ENCODE measurements around the gene LMTK2.
A peak's percentile ranks its signal among the peaks of the same experiment; 100 is the strongest.

The LMTK2 gene

GRCh38 chr7:98157761-98158160 lies 51.1 kb downstream of the LMTK2 start:
- Histone ChIP-seq H3K27ac (ENCODE audit: low read length) (no peak overlapping the region), H3K4me1 (ENCODE audit: control insufficient read depth, insufficient read depth, low read length) (no peaks in the 10 kb centered on the region), H3K4me3 (ENCODE audit: low read length) (no peak overlapping the region), H3K27me3 (ENCODE audit: control insufficient read depth, insufficient read depth, low read length) (no peaks in the 10 kb centered on the region; the same call in 1 of the 2 replicates), H3K36me3 (ENCODE audit: control insufficient read depth, insufficient read depth, low read length) (peaks cover 4% of the 10 kb centered on the region; the same call in 1 of the 2 replicates), H3K9me3 (ENCODE audit: control insufficient read depth, insufficient read depth, low read length) (no peaks in the 10 kb centered on the region)
- WGBS (ENCODE audit: insufficient coverage, insufficient read length) = no CpG with 5 or more reads among the region's 4 CpGs
- no peak for DNase-seq (ENCODE audit: low read depth, low spot score)

GRCh38 chr7:98162758-98163157 lies 56.1 kb downstream of the LMTK2 start:
- H3K27me3 ChIP-seq (ENCODE audit: control insufficient read depth, insufficient read depth, low read length) = no peaks in the 10 kb centered on the region; the same call in 1 of the 2 replicates
- peaks cover under 1% of the 10 kb centered on the region; the same call in 1 of the 2 replicates for H3K36me3 ChIP-seq (ENCODE audit: control insufficient read depth, insufficient read depth, low read length)
- WGBS (ENCODE audit: insufficient coverage, insufficient read length) = no CpG with 5 or more reads among the region's 3 CpGs
- H3K4me1 ChIP-seq (ENCODE audit: control insufficient read depth, insufficient read depth, low read length) = no peaks in the 10 kb centered on the region
- no peaks in the 10 kb centered on the region for H3K9me3 ChIP-seq (ENCODE audit: control insufficient read depth, insufficient read depth, low read length)
- DNase-seq (ENCODE audit: low read depth, low spot score) = no peak
- H3K4me3 ChIP-seq (ENCODE audit: low read length) = no peak overlapping the region
- H3K27ac ChIP-seq (ENCODE audit: low read length) = no peak overlapping the region

GRCh38 chr7:98163269-98163668 lies 56.6 kb downstream of the LMTK2 start:
- H3K4me1 ChIP-seq (ENCODE audit: control insufficient read depth, insufficient read depth, low read length) = no peaks in the 10 kb centered on the region
- WGBS (ENCODE audit: insufficient coverage, insufficient read length) = no CpG with 5 or more reads among the region's 7 CpGs
- no peak for DNase-seq (ENCODE audit: low read depth, low spot score)

GRCh38 chr7:98163704-98164494 lies 57.2 kb downstream of the LMTK2 start:
- Histone ChIP-seq H3K4me1 (ENCODE audit: control insufficient read depth, insufficient read depth, low read length) (no peaks in the 10 kb centered on the region), H3K27ac (ENCODE audit: low read length) (no peak overlapping the region), H3K36me3 (ENCODE audit: control insufficient read depth, insufficient read depth, low read length) (no peaks in the 10 kb centered on the region), H3K27me3 (ENCODE audit: control insufficient read depth, insufficient read depth, low read length) (no peaks in the 10 kb centered on the region), H3K4me3 (ENCODE audit: low read length) (no peak overlapping the region), H3K9me3 (ENCODE audit: control insufficient read depth, insufficient read depth, low read length) (no peaks in the 10 kb centered on the region)
- WGBS (ENCODE audit: insufficient coverage, insufficient read length) = no CpG with 5 or more reads among the region's 16 CpGs
- DNase-seq (ENCODE audit: low read depth, low spot score) = no peak

More at GRCh38 chr7:98163269-98163668, 56.6 kb downstream of the LMTK2 start:
- Histone ChIP-seq H3K9me3 (ENCODE audit: control insufficient read depth, insufficient read depth, low read length) (no peaks in the 10 kb centered on the region), H3K27ac (ENCODE audit: low read length) (no peak overlapping the region), H3K36me3 (ENCODE audit: control insufficient read depth, insufficient read depth, low read length) (no peaks in the 10 kb centered on the region), H3K27me3 (ENCODE audit: control insufficient read depth, insufficient read depth, low read length) (no peaks in the 10 kb centered on the region), H3K4me3 (ENCODE audit: low read length) (no peak overlapping the region)

- no CpG with 5 or more reads among the region's 18 CpGs for WGBS (ENCODE audit: insufficient coverage, insufficient read length)
- Histone ChIP-seq H3K27me3 (ENCODE audit: control insufficient read depth, insufficient read depth, low read length) (no peaks in the 10 kb centered on the region), H3K4me3 (ENCODE audit: low read length) (no peak overlapping the region), H3K4me1 (ENCODE audit: control insufficient read depth, insufficient read depth, low read length) (no peaks in the 10 kb centered on the region), H3K9me3 (ENCODE audit: control insufficient read depth, insufficient read depth, low read length) (no peaks in the 10 kb centered on the region), H3K36me3 (ENCODE audit: control insufficient read depth, insufficient read depth, low read length) (no peaks in the 10 kb centered on the region), H3K27ac (ENCODE audit: low read length) (no peak overlapping the region)
- peak; percentile 16 for DNase-seq (ENCODE audit: low read depth, low spot score)
Measured at GRCh38 chr7:98165827-98166667, 59.4 kb downstream of the LMTK2 start.

GRCh38 chr7:98166668-98166970 lies 60.0 kb downstream of the LMTK2 start:
- H3K27me3 ChIP-seq (ENCODE audit: control insufficient read depth, insufficient read depth, low read length) = no peaks in the 10 kb centered on the region
- H3K36me3 ChIP-seq (ENCODE audit: control insufficient read depth, insufficient read depth, low read length) = no peaks in the 10 kb centered on the region; the same call in 1 of the 2 replicates
- H3K4me3 ChIP-seq (ENCODE audit: low read length) = no peak overlapping the region
- H3K9me3 ChIP-seq (ENCODE audit: control insufficient read depth, insufficient read depth, low read length) = no peaks in the 10 kb centered on the region
- DNase-seq (ENCODE audit: low read depth, low spot score) = no peak
- no peak overlapping the region for H3K27ac ChIP-seq (ENCODE audit: low read length)
- H3K4me1 ChIP-seq (ENCODE audit: control insufficient read depth, insufficient read depth, low read length) = no peaks in the 10 kb centered on the region
- WGBS (ENCODE audit: insufficient coverage, insufficient read length) = no CpG with 5 or more reads among the region's 2 CpGs

GRCh38 chr7:98167653-98168052 lies 61.0 kb downstream of the LMTK2 start:
- no peaks in the 10 kb centered on the region for H3K4me1 ChIP-seq (ENCODE audit: control insufficient read depth, insufficient read depth, low read length)
- no peak overlapping the region for H3K4me3 ChIP-seq (ENCODE audit: low read length)
- H3K9me3 ChIP-seq (ENCODE audit: control insufficient read depth, insufficient read depth, low read length) = no peaks in the 10 kb centered on the region
- no peaks in the 10 kb centered on the region; the same call in 1 of the 2 replicates for H3K36me3 ChIP-seq (ENCODE audit: control insufficient read depth, insufficient read depth, low read length)
- no peaks in the 10 kb centered on the region for H3K27me3 ChIP-seq (ENCODE audit: control insufficient read depth, insufficient read depth, low read length)
- DNase-seq (ENCODE audit: low read depth, low spot score) = no peak
- no CpG with 5 or more reads among the region's 15 CpGs for WGBS (ENCODE audit: insufficient coverage, insufficient read length)
- no peak overlapping the region for H3K27ac ChIP-seq (ENCODE audit: low read length)

- no peak overlapping the region for H3K4me3 ChIP-seq (ENCODE audit: low read length)
- DNase-seq (ENCODE audit: low read depth, low spot score) = peak; percentile 45
- no CpG with 5 or more reads among the region's 17 CpGs for WGBS (ENCODE audit: insufficient coverage, insufficient read length)
- no peaks in the 10 kb centered on the region for H3K4me1 ChIP-seq (ENCODE audit: control insufficient read depth, insufficient read depth, low read length)
- no peaks in the 10 kb centered on the region; the same call in none of the 2 replicates for H3K36me3 ChIP-seq (ENCODE audit: control insufficient read depth, insufficient read depth, low read length)
- H3K9me3 ChIP-seq (ENCODE audit: control insufficient read depth, insufficient read depth, low read length) = no peaks in the 10 kb centered on the region
- no peaks in the 10 kb centered on the region for H3K27me3 ChIP-seq (ENCODE audit: control insufficient read depth, insufficient read depth, low read length)
- no peak overlapping the region for H3K27ac ChIP-seq (ENCODE audit: low read length)
Measured at GRCh38 chr7:98168181-98168903, 61.7 kb downstream of the LMTK2 start.

- Histone ChIP-seq H3K36me3 (ENCODE audit: control insufficient read depth, insufficient read depth, low read length) (no peaks in the 10 kb centered on the region; the same call in none of the 2 replicates), H3K27me3 (ENCODE audit: control insufficient read depth, insufficient read depth, low read length) (no peaks in the 10 kb centered on the region), H3K4me3 (ENCODE audit: low read length) (no peak overlapping the region), H3K27ac (ENCODE audit: low read length) (no peak overlapping the region), H3K9me3 (ENCODE audit: control insufficient read depth, insufficient read depth, low read length) (no peaks in the 10 kb centered on the region), H3K4me1 (ENCODE audit: control insufficient read depth, insufficient read depth, low read length) (no peaks in the 10 kb centered on the region)
- WGBS (ENCODE audit: insufficient coverage, insufficient read length) = no CpG with 5 or more reads among the region's 5 CpGs
- no peak for DNase-seq (ENCODE audit: low read depth, low spot score)
Measured at GRCh38 chr7:98168904-98169621, 62.4 kb downstream of the LMTK2 start.

GRCh38 chr7:98170966-98171365 lies 64.3 kb downstream of the LMTK2 start:
- WGBS (ENCODE audit: insufficient coverage, insufficient read length) = no CpG with 5 or more reads among the region's 8 CpGs
- H3K27ac ChIP-seq (ENCODE audit: low read length) = no peak overlapping the region
- no peak for DNase-seq (ENCODE audit: low read depth, low spot score)
- H3K36me3 ChIP-seq (ENCODE audit: control insufficient read depth, insufficient read depth, low read length) = peaks cover 3% of the 10 kb centered on the region
- H3K27me3 ChIP-seq (ENCODE audit: control insufficient read depth, insufficient read depth, low read length) = no peaks in the 10 kb centered on the region
- no peaks in the 10 kb centered on the region for H3K4me1 ChIP-seq (ENCODE audit: control insufficient read depth, insufficient read depth, low read length)
- no peaks in the 10 kb centered on the region for H3K9me3 ChIP-seq (ENCODE audit: control insufficient read depth, insufficient read depth, low read length)
- no peak overlapping the region for H3K4me3 ChIP-seq (ENCODE audit: low read length)
